ENCODE results near the gene GRIFIN. TPM values are rescaled to one million over a fixed set of nuclear protein-coding genes. Genes with fewer than 3 reads are reported as not detected.

GRIFIN gene
- total RNA-seq, 2 experiments from 2014 or later, result not detected

- no TSS peak for BruUV-seq (replicated peaks)
Measured at GRCh38 chr7:2493205-2494164, 17.3 kb upstream of the GRIFIN start.

GRCh38 chr7:2492038-2492437 lies 15.8 kb upstream of the GRIFIN start:
- no peak overlapping the region for H3K4me2 ChIP-seq (ENCODE audit: low read length)
- ChIA-PET POLR2A (no interaction called here), CTCF (ENCODE audit: unreplicated experiment) (no interaction called here)
- no peaks in the 10 kb centered on the region for H3K4me1 ChIP-seq (ENCODE audit: insufficient read depth, low read length, poor library complexity, severe bottlenecking)
- no peak overlapping the region for H3K4me3 ChIP-seq (ENCODE audit: low read depth, low read length, poor library complexity, severe bottlenecking)
- H3K79me2 ChIP-seq (ENCODE audit: insufficient read depth, low read depth, low read length), result no peaks in the 10 kb centered on the region
- no peaks in the 10 kb centered on the region for H3K9me3 ChIP-seq (ENCODE audit: low read length)
- intact Hi-C loops (cut with micrococcal nuclease; ENCODE audit: unreplicated experiment), result no loop called here
- no peak overlapping the region for H2AFZ ChIP-seq (ENCODE audit: low read length)
- H3K36me3 ChIP-seq (ENCODE audit: insufficient read depth, low read length), result no peaks in the 10 kb centered on the region
- no peak overlapping the region for H3K27ac ChIP-seq (ENCODE audit: low read depth, low read length, poor library complexity, severe bottlenecking)
- H4K20me1 ChIP-seq (ENCODE audit: insufficient read depth, low read length), result no peaks in the 10 kb centered on the region
- TF ChIP-seq, protein P1, sequence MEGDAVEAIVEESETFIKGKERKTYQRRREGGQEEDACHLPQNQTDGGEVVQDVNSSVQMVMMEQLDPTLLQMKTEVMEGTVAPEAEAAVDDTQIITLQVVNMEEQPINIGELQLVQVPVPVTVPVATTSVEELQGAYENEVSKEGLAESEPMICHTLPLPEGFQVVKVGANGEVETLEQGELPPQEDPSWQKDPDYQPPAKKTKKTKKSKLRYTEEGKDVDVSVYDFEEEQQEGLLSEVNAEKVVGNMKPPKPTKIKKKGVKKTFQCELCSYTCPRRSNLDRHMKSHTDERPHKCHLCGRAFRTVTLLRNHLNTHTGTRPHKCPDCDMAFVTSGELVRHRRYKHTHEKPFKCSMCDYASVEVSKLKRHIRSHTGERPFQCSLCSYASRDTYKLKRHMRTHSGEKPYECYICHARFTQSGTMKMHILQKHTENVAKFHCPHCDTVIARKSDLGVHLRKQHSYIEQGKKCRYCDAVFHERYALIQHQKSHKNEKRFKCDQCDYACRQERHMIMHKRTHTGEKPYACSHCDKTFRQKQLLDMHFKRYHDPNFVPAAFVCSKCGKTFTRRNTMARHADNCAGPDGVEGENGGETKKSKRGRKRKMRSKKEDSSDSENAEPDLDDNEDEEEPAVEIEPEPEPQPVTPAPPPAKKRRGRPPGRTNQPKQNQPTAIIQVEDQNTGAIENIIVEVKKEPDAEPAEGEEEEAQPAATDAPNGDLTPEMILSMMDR (conservative IDR thresholded peaks at IDR 0.05; ENCODE audit: low read length), result no peak
- no peak for TF ChIP-seq EZH2phosphoT487 (IDR thresholded peaks at IDR 0.05; ENCODE audit: borderline replicate concordance, low read depth, low read length)
- DNase-seq (ENCODE audit: low spot score), result no peak
- BruUV-seq (replicated peaks), result no TSS peak
- H3K9me2 ChIP-seq (ENCODE audit: insufficient read depth, low read length), result no peaks in the 10 kb centered on the region

More at GRCh38 chr7:2493205-2494164, 17.3 kb upstream of the GRIFIN start:
- POLR2A ChIA-PET, result interaction anchor here (0.6 kb wide), 1 partner anchor 8 kb away, joined by 3 read pairs; no protein-coding TSS in a partner anchor
- no peak for DNase-seq (ENCODE audit: low spot score)
- Histone ChIP-seq H2AFZ (ENCODE audit: low read length) (no peak overlapping the region), H3K4me2 (ENCODE audit: low read length) (no peak overlapping the region), H3K4me1 (ENCODE audit: insufficient read depth, low read length, poor library complexity, severe bottlenecking) (no peaks in the 10 kb centered on the region), H3K36me3 (ENCODE audit: insufficient read depth, low read length) (no peaks in the 10 kb centered on the region), H3K9me2 (ENCODE audit: insufficient read depth, low read length) (no peaks in the 10 kb centered on the region), H4K20me1 (ENCODE audit: insufficient read depth, low read length) (no peaks in the 10 kb centered on the region; the same call in 1 of the 2 replicates), H3K27ac (ENCODE audit: low read depth, low read length, poor library complexity, severe bottlenecking) (no peak overlapping the region), H3K4me3 (ENCODE audit: low read depth, low read length, poor library complexity, severe bottlenecking) (no peak overlapping the region), H3K9me3 (ENCODE audit: low read length) (no peaks in the 10 kb centered on the region), H3K79me2 (ENCODE audit: insufficient read depth, low read depth, low read length) (no peaks in the 10 kb centered on the region)
- intact Hi-C loops (cut with micrococcal nuclease; ENCODE audit: unreplicated experiment), result no loop called here
- CTCF ChIA-PET (ENCODE audit: unreplicated experiment), result no interaction called here
- TF ChIP-seq, protein P1 (conservative IDR thresholded peaks at IDR 0.05; ENCODE audit: low read length), result no peak
- no peak for TF ChIP-seq EZH2phosphoT487 (IDR thresholded peaks at IDR 0.05; ENCODE audit: borderline replicate concordance, low read depth, low read length)

- no peak overlapping the region for H3K27ac ChIP-seq (ENCODE audit: low read depth, low read length, poor library complexity, severe bottlenecking)
- intact Hi-C loops (cut with micrococcal nuclease; ENCODE audit: unreplicated experiment), result no loop called here
- no peak for TF ChIP-seq EZH2phosphoT487 (IDR thresholded peaks at IDR 0.05; ENCODE audit: borderline replicate concordance, low read depth, low read length)
- TF ChIP-seq, protein P1 (conservative IDR thresholded peaks at IDR 0.05; ENCODE audit: low read length), result no peak
- ChIA-PET POLR2A (no interaction called here), CTCF (ENCODE audit: unreplicated experiment) (no interaction called here)
- no TSS peak for BruUV-seq (replicated peaks)
- H3K4me3 ChIP-seq (ENCODE audit: low read depth, low read length, poor library complexity, severe bottlenecking), result no peak overlapping the region
- DNase-seq (ENCODE audit: low spot score), result no peak
- no peaks in the 10 kb centered on the region for H3K36me3 ChIP-seq (ENCODE audit: insufficient read depth, low read length)
- H4K20me1 ChIP-seq (ENCODE audit: insufficient read depth, low read length), result no peaks in the 10 kb centered on the region
- no peaks in the 10 kb centered on the region for H3K79me2 ChIP-seq (ENCODE audit: insufficient read depth, low read depth, low read length)
- H3K4me2 ChIP-seq (ENCODE audit: low read length), result no peak overlapping the region
- H2AFZ ChIP-seq (ENCODE audit: low read length), result no peak overlapping the region
- H3K9me2 ChIP-seq (ENCODE audit: insufficient read depth, low read length), result no peaks in the 10 kb centered on the region
- H3K4me1 ChIP-seq (ENCODE audit: insufficient read depth, low read length, poor library complexity, severe bottlenecking), result no peaks in the 10 kb centered on the region
- H3K9me3 ChIP-seq (ENCODE audit: low read length), result no peaks in the 10 kb centered on the region
Measured at GRCh38 chr7:2490181-2490651, 14.0 kb upstream of the GRIFIN start.
